ENCODE results near the gene SLC5A5. TPM values are rescaled to one million over a fixed set of nuclear protein-coding genes. Genes with fewer than 3 reads are reported as not detected.

Gene SLC5A5
- total RNA-seq, 4 donors from 2014 or later, result 0.34 to 4.3 (median 2.6) TPM

GRCh38 chr19:17831419-17831888 lies 40.3 kb upstream of the SLC5A5 start:
- Histone ChIP-seq H3K4me3 (replicated peaks in 1 of 3) (no peak overlapping the region), H3K27ac (no peak overlapping the region), H3K4me1 (peaks cover 0 to 5% of the 10 kb centered on the region in 2 donors), H3K36me3 (no peaks in the 10 kb centered on the region), H3K27me3 (peaks cover 9% of the 10 kb centered on the region), H3K9me3 (no peaks in the 10 kb centered on the region)
- no peak for DNase-seq
- 45 to 48% methylated on average over 20 to 25 of the region's 25 CpGs for WGBS, 2 donors
- TF ChIP-seq CTCF (IDR thresholded peaks at IDR 0.05), result no peak
- no peak for TF ChIP-seq POLR2A (IDR thresholded peaks at IDR 0.05)
- intact Hi-C loops (cut with DNase I), result no loop called here

- TF ChIP-seq POLR2A (IDR thresholded peaks at IDR 0.05) (no peak), CTCF (IDR thresholded peaks at IDR 0.05) (no peak)
- peaks cover 9% of the 10 kb centered on the region for H3K27me3 ChIP-seq
- intact Hi-C loops (cut with DNase I), result no loop called here
- DNase-seq, result no peak
- H3K27ac ChIP-seq, result no peak overlapping the region
- no peaks in the 10 kb centered on the region for H3K9me3 ChIP-seq
- no peak overlapping the region for H3K4me3 ChIP-seq (replicated peaks in 1 of 3)
- H3K4me1 ChIP-seq, result peaks cover 0 to 5% of the 10 kb centered on the region in 2 donors
- 67 to 75% methylated on average over 1 to 16 of the region's 17 CpGs for WGBS, 2 donors
- no peaks in the 10 kb centered on the region for H3K36me3 ChIP-seq
These were observed 39.1 kb upstream of the SLC5A5 start for GRCh38 chr19:17832443-17833208.

- H3K4me3 ChIP-seq (replicated peaks in 1 of 3), result no peak overlapping the region
- WGBS, 2 donors, result 63 to 72% methylated on average over 20 to 25 of the region's 27 CpGs
- H3K4me1 ChIP-seq, result peaks cover 0 to 5% of the 10 kb centered on the region in 2 donors
- H3K27me3 ChIP-seq, result peaks cover 9% of the 10 kb centered on the region
- no peak overlapping the region for H3K27ac ChIP-seq
- no peak for DNase-seq
- TF ChIP-seq CTCF (IDR thresholded peaks at IDR 0.05), result no peak
- TF ChIP-seq POLR2A (IDR thresholded peaks at IDR 0.05), result no peak
- intact Hi-C loops (cut with DNase I), result no loop called here
- H3K9me3 ChIP-seq, result no peaks in the 10 kb centered on the region
- H3K36me3 ChIP-seq, result no peaks in the 10 kb centered on the region
These were observed 37.2 kb upstream of the SLC5A5 start for GRCh38 chr19:17834350-17835181.

- peaks cover 0 to under 1% of the 10 kb centered on the region in 2 donors for H3K4me1 ChIP-seq
- no peaks in the 10 kb centered on the region for H3K9me3 ChIP-seq
- no peaks in the 10 kb centered on the region for H3K36me3 ChIP-seq
- peaks cover 9% of the 10 kb centered on the region for H3K27me3 ChIP-seq
- H3K4me3 ChIP-seq (replicated peaks in 1 of 3), result no peak overlapping the region
- no peak overlapping the region for H3K27ac ChIP-seq
- TF ChIP-seq POLR2A (IDR thresholded peaks at IDR 0.05) (no peak), CTCF (IDR thresholded peaks at IDR 0.05) (no peak)
- WGBS, 2 donors, result 73 to 76% methylated on average over 8 of the region's 8 CpGs
- DNase-seq, result no peak
- intact Hi-C loops (cut with DNase I), result no loop called here
These were observed 36.4 kb upstream of the SLC5A5 start for GRCh38 chr19:17835182-17836006.
